Measurements from ENCODE around the gene TTC13.

TTC13 gene

DNA sequence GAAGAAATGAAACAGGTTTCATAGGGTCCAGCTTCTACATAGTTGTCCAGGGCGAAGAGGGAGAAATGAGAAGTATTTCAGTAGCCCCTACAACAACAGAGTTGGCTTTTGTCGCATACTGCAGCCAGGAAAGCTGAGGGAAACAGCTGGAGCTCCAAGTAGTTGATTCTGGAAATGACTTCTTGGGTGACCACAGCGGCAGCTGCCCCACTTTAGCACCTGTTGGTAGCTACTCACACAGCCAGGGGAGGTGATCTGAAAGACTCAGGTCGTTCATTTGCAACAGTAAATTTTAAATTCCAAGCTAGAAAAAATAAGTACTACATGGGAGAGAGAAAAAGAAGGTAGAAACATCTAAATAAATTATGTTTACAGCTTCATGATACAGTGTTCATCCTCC lies 2.3 kb downstream of the TTC13 start:
- Histone ChIP-seq H3K27ac (ENCODE audit: low read depth, low read length) (no peak overlapping the region), H3K9me3 (ENCODE audit: insufficient read depth, low read depth, low read length) (no peaks in the 10 kb centered on the region), H3K9ac (ENCODE audit: low read depth, low read length) (no peak overlapping the region), H3K4me3 (ENCODE audit: low read length) (no peak overlapping the region), H3K36me3 (ENCODE audit: insufficient read depth, low read length) (peaks cover 4% of the 10 kb centered on the region; the same call in 1 of the 2 replicates), H3K4me1 (ENCODE audit: insufficient read depth, low read length) (peaks cover 7% of the 10 kb centered on the region; the same call in 1 of the 2 replicates), H3K27me3 (ENCODE audit: insufficient read depth, low read length) (peaks cover 10% of the 10 kb centered on the region; the same call in 1 of the 2 replicates)
- 95% methylated on average over 3 of the region's 4 CpGs for WGBS

GRCh38 chr1:230975636-230976035 lies 3.0 kb downstream of the TTC13 start:
- WGBS = 93% methylated on average over 3 of the region's 3 CpGs
- Histone ChIP-seq H3K27ac (ENCODE audit: low read depth, low read length) (no peak overlapping the region), H3K4me3 (ENCODE audit: low read length) (no peak overlapping the region), H3K9ac (ENCODE audit: low read depth, low read length) (no peak overlapping the region), H3K9me3 (ENCODE audit: insufficient read depth, low read depth, low read length) (no peaks in the 10 kb centered on the region), H3K27me3 (ENCODE audit: insufficient read depth, low read length) (peaks cover 6% of the 10 kb centered on the region; the same call in 1 of the 2 replicates), H3K4me1 (ENCODE audit: insufficient read depth, low read length) (peaks cover 7% of the 10 kb centered on the region; the same call in 1 of the 2 replicates), H3K36me3 (ENCODE audit: insufficient read depth, low read length) (peaks cover 4% of the 10 kb centered on the region; the same call in 1 of the 2 replicates)

- 78% methylated on average over 1 of the region's 1 CpG for WGBS
- Histone ChIP-seq H3K4me3 (ENCODE audit: low read length) (no peak overlapping the region), H3K27me3 (ENCODE audit: insufficient read depth, low read length) (peaks cover 4% of the 10 kb centered on the region; the same call in 1 of the 2 replicates), H3K27ac (ENCODE audit: low read depth, low read length) (no peak overlapping the region), H3K36me3 (ENCODE audit: insufficient read depth, low read length) (peaks cover 4% of the 10 kb centered on the region; the same call in 1 of the 2 replicates), H3K4me1 (ENCODE audit: insufficient read depth, low read length) (peaks cover 4% of the 10 kb centered on the region; the same call in 1 of the 2 replicates), H3K9me3 (ENCODE audit: insufficient read depth, low read depth, low read length) (no peaks in the 10 kb centered on the region), H3K9ac (ENCODE audit: low read depth, low read length) (no peak overlapping the region)
Observed at GRCh38 chr1:230972855-230973271, 5.8 kb downstream of the TTC13 start.

GRCh38 chr1:230971771-230972170 lies 6.9 kb downstream of the TTC13 start:
- Histone ChIP-seq H3K27ac (ENCODE audit: low read depth, low read length) (no peak overlapping the region), H3K36me3 (ENCODE audit: insufficient read depth, low read length) (peaks cover 4% of the 10 kb centered on the region; the same call in 1 of the 2 replicates), H3K4me1 (ENCODE audit: insufficient read depth, low read length) (no peaks in the 10 kb centered on the region), H3K27me3 (ENCODE audit: insufficient read depth, low read length) (no peaks in the 10 kb centered on the region; the same call in 1 of the 2 replicates), H3K9me3 (ENCODE audit: insufficient read depth, low read depth, low read length) (no peaks in the 10 kb centered on the region), H3K4me3 (ENCODE audit: low read length) (no peak overlapping the region), H3K9ac (ENCODE audit: low read depth, low read length) (no peak overlapping the region)

DNA sequence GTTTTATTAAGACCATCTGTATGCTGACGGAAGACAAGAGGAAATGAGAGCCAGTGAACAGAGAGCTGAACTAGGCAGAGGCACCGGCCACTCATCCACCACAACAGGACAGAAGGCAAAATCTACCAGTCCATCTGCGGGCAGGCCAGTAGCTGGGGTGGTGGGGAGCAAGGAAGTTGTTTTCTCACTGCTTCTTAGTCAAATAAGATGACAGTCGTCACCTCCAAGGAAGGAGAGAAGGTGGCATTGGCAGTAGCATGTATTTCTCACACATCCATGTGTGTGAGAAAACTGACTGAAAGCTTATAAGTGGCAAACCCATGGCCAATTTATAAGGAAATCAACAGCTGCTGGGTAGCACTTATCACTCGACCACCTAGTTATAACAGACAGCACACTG lies 8.2 kb downstream of the TTC13 start:
- H3K4me3 ChIP-seq (ENCODE audit: low read length) = no peak overlapping the region
- no peaks in the 10 kb centered on the region for H3K9me3 ChIP-seq (ENCODE audit: insufficient read depth, low read depth, low read length)
- H3K4me1 ChIP-seq (ENCODE audit: insufficient read depth, low read length) = no peaks in the 10 kb centered on the region
- H3K27me3 ChIP-seq (ENCODE audit: insufficient read depth, low read length) = no peaks in the 10 kb centered on the region; the same call in 1 of the 2 replicates
- H3K9ac ChIP-seq (ENCODE audit: low read depth, low read length) = no peak overlapping the region
- H3K36me3 ChIP-seq (ENCODE audit: insufficient read depth, low read length) = no peaks in the 10 kb centered on the region
- no peak overlapping the region for H3K27ac ChIP-seq (ENCODE audit: low read depth, low read length)
- WGBS = 93% methylated on average over 4 of the region's 5 CpGs

DNA sequence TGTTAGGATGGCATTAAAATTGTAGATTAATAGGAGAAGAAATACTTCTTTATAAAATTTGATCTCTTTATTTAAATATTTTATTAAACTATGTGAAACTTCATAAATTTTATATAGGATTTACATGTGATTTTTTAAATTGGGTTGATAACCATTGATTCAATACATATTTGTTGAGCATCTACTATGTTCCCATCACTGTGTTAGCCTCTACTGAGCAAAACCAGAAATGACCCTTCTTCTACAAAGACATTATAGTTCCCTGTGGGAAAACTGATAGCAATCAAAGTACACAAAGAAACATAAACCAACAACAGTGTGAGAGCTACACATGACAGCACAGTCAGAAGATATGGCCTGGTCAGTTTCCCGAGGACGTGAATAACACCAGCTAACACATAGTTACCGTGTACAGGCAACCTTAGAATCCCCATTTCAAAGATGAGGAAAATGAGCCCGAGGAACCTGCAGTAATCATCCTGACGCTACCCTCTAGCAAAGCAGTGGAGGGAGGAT lies 12.2 kb downstream of the TTC13 start:
- Histone ChIP-seq H3K36me3 (ENCODE audit: insufficient read depth, low read length) (no peaks in the 10 kb centered on the region), H3K9ac (ENCODE audit: low read depth, low read length) (no peak overlapping the region), H3K27me3 (ENCODE audit: insufficient read depth, low read length) (peaks cover 4% of the 10 kb centered on the region), H3K27ac (ENCODE audit: low read depth, low read length) (no peak overlapping the region), H3K9me3 (ENCODE audit: insufficient read depth, low read depth, low read length) (no peaks in the 10 kb centered on the region), H3K4me1 (ENCODE audit: insufficient read depth, low read length) (no peaks in the 10 kb centered on the region), H3K4me3 (ENCODE audit: low read length) (no peak overlapping the region)
- WGBS = 97% methylated on average over 5 of the region's 5 CpGs

DNA sequence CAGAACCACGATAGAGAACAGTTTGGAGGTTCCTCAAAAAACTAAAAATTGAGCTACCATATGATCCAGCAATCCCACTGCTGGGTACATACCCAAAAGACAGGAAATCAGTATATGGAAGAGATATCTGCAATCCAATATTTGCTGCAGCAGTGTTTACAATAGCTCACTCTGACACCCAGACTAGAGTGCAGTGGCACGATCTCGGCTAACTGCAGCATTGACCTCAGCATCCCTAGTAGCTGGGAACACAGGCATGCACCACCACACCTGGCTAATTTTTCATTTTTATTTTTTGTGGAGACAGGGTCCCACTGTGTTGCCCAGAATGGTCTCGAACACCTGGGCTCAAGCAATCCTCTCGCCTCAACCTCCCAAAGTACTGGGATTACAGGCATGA lies 13.1 kb downstream of the TTC13 start:
- H3K4me1 ChIP-seq (ENCODE audit: insufficient read depth, low read length) = no peaks in the 10 kb centered on the region
- H3K27me3 ChIP-seq (ENCODE audit: insufficient read depth, low read length) = peaks cover 4% of the 10 kb centered on the region
- no peak overlapping the region for H3K4me3 ChIP-seq (ENCODE audit: low read length)
- no peak overlapping the region for H3K27ac ChIP-seq (ENCODE audit: low read depth, low read length)
- no peaks in the 10 kb centered on the region for H3K36me3 ChIP-seq (ENCODE audit: insufficient read depth, low read length)
- H3K9me3 ChIP-seq (ENCODE audit: insufficient read depth, low read depth, low read length) = no peaks in the 10 kb centered on the region
- no peak overlapping the region for H3K9ac ChIP-seq (ENCODE audit: low read depth, low read length)
- 90% methylated on average over 5 of the region's 5 CpGs for WGBS

DNA sequence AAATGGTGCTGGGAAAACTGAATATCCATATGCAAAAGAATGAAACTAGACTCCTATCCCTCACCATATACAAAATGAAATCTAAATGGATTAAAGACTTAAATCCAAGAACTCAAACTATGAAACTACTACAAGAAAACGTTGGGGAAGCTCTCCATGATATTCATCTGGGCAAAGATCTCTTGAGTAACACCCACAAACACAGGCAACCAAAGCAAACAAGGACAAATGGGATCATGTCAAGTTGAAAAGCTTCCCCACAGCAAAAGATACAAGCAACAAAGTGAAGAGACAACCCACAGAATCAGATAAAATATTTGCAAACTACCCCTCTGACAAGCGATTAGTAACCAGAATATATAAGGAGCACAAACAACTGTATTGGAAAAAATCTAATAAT lies 13.8 kb downstream of the TTC13 start:
- WGBS = 0% methylated on average over 1 of the region's 2 CpGs
- H3K9ac ChIP-seq (ENCODE audit: low read depth, low read length) = no peak overlapping the region
- H3K27me3 ChIP-seq (ENCODE audit: insufficient read depth, low read length) = peaks cover 4% of the 10 kb centered on the region
- H3K4me3 ChIP-seq (ENCODE audit: low read length) = no peak overlapping the region
- no peaks in the 10 kb centered on the region for H3K9me3 ChIP-seq (ENCODE audit: insufficient read depth, low read depth, low read length)
- H3K4me1 ChIP-seq (ENCODE audit: insufficient read depth, low read length) = no peaks in the 10 kb centered on the region
- no peaks in the 10 kb centered on the region for H3K36me3 ChIP-seq (ENCODE audit: insufficient read depth, low read length)
- H3K27ac ChIP-seq (ENCODE audit: low read depth, low read length) = no peak overlapping the region

DNA sequence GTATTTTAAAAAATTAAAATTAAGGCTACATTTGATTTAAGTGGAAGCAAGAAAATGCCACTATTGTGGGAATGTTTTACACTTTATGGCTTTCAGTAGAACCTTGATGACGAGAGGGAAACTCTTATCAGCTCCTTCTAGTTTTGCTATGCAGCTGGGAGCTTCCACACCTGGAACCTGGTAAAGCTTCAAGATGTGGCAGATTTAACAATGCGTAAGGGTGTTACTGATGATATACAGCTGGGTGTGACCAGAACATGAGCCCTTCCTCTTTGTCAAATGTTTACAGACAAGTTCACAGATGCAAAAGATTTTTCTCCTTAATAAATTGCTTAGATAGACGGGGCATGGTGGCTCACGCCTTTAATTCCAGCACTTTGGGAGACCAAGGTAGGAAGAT lies 20.3 kb downstream of the TTC13 start:
- H3K4me1 ChIP-seq (ENCODE audit: insufficient read depth, low read length) = no peaks in the 10 kb centered on the region
- H3K27me3 ChIP-seq (ENCODE audit: insufficient read depth, low read length) = no peaks in the 10 kb centered on the region
- H3K36me3 ChIP-seq (ENCODE audit: insufficient read depth, low read length) = peaks cover 9% of the 10 kb centered on the region; the same call in 1 of the 2 replicates
- no peak overlapping the region for H3K27ac ChIP-seq (ENCODE audit: low read depth, low read length)
- H3K9me3 ChIP-seq (ENCODE audit: insufficient read depth, low read depth, low read length) = no peaks in the 10 kb centered on the region
- no peak overlapping the region for H3K4me3 ChIP-seq (ENCODE audit: low read length)
- H3K9ac ChIP-seq (ENCODE audit: low read depth, low read length) = no peak overlapping the region
- WGBS = 92% methylated on average over 4 of the region's 4 CpGs

DNA sequence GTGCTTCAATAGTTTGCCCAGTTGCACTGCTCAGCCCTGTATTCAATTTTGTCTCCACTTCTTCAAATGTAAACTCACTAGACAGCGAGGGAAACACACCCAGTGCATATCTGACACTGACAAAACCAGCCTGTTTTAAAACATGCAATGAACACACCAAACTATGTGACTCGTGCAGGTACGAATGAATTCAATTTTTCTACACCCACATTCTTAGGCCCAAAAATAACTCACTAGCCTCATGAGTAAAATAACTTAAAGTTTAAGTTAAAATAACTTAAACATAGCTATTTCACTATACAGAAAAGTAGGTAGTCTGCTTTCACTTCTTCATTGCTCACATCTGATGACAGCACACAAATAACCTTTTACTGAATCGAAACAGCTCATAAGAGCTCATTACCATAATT lies 21.1 kb downstream of the TTC13 start:
- Histone ChIP-seq H3K9ac (ENCODE audit: low read depth, low read length) (no peak overlapping the region), H3K4me3 (ENCODE audit: low read length) (no peak overlapping the region), H3K27me3 (ENCODE audit: insufficient read depth, low read length) (no peaks in the 10 kb centered on the region), H3K27ac (ENCODE audit: low read depth, low read length) (no peak overlapping the region), H3K4me1 (ENCODE audit: insufficient read depth, low read length) (no peaks in the 10 kb centered on the region), H3K36me3 (ENCODE audit: insufficient read depth, low read length) (peaks cover 12% of the 10 kb centered on the region; the same call in 1 of the 2 replicates), H3K9me3 (ENCODE audit: insufficient read depth, low read depth, low read length) (no peaks in the 10 kb centered on the region)
- 99% methylated on average over 3 of the region's 4 CpGs for WGBS

- no peaks in the 10 kb centered on the region for H3K4me1 ChIP-seq (ENCODE audit: insufficient read depth, low read length)
- no peaks in the 10 kb centered on the region for H3K27me3 ChIP-seq (ENCODE audit: insufficient read depth, low read length)
- 100% methylated on average over 1 of the region's 3 CpGs for WGBS
- no peak overlapping the region for H3K9ac ChIP-seq (ENCODE audit: low read depth, low read length)
- no peak overlapping the region for H3K4me3 ChIP-seq (ENCODE audit: low read length)
- H3K36me3 ChIP-seq (ENCODE audit: insufficient read depth, low read length) = peaks cover 5% of the 10 kb centered on the region; the same call in 1 of the 2 replicates
- no peaks in the 10 kb centered on the region for H3K9me3 ChIP-seq (ENCODE audit: insufficient read depth, low read depth, low read length)
- H3K27ac ChIP-seq (ENCODE audit: low read depth, low read length) = no peak overlapping the region
Observed at GRCh38 chr1:230950404-230950803, 28.3 kb downstream of the TTC13 start.

DNA sequence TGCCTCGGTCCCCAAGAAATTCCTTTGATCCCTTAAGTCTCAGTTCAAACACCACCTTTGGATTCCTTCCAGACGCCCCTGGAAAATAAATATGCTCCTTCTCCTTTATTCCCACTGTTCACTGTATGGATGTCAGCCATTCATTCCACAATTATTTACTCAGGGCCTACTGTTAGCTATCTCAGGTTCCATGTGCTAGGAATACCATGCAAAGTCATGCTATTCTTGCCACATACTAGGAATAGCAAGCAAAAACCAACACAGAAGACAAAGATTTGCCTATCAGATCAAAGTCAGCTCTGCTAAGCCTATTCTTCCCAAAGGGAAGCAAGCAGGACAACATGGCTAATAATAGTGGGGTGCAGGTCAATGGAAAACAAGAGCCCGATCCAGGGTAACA lies 29.8 kb downstream of the TTC13 start:
- Histone ChIP-seq H3K9ac (ENCODE audit: low read depth, low read length) (no peak overlapping the region), H3K36me3 (ENCODE audit: insufficient read depth, low read length) (peaks cover 5% of the 10 kb centered on the region; the same call in 1 of the 2 replicates), H3K27ac (ENCODE audit: low read depth, low read length) (no peak overlapping the region), H3K4me3 (ENCODE audit: low read length) (no peak overlapping the region), H3K4me1 (ENCODE audit: insufficient read depth, low read length) (no peaks in the 10 kb centered on the region), H3K9me3 (ENCODE audit: insufficient read depth, low read depth, low read length) (no peaks in the 10 kb centered on the region), H3K27me3 (ENCODE audit: insufficient read depth, low read length) (no peaks in the 10 kb centered on the region)
- 91% methylated on average over 3 of the region's 3 CpGs for WGBS
